GM23338 (cell line): ENCODE results near the gene HERC4. TPM values are rescaled to one million over a fixed set of nuclear protein-coding genes. Genes with fewer than 3 reads are reported as not detected.

Source experiments
- ATAC-seq: fragments of 200-7000 bp; cut with Tn5 transposase; 3 replicates; pipeline ENCODE4 v1.9.1; 2020
- DNase-seq: peaks from one replicate; pipeline ENCODE4 v3.0.0-alpha.2; 2015; ENCODE audit warnings: low spot score
- H2AFZ ChIP-seq: fragments of 200-600 bp; sonication (generic); 2 replicates; pipeline ENCODE4 v1.8.0; 2016; ENCODE audit warnings: antibody characterized with exemption, mild to moderate bottlenecking, moderate library complexity
- H3F3A ChIP-seq: fragments of 200-600 bp; sonication (generic); replicated peaks from 2 replicates; pipeline ENCODE4 v1.8.0; 2017; ENCODE audit warnings: antibody characterized with exemption, mixed run types, low read depth
- H3K27ac ChIP-seq: fragments of 200-600 bp; sonication (generic); 2 replicates; pipeline ENCODE4 v1.6.1; 2016; ENCODE audit warnings: low read depth
- H3K27me3 ChIP-seq: fragments of 200-600 bp; sonication (generic); 2 replicates; pipeline ENCODE4 v1.8.0; 2016; ENCODE audit warnings: mild to moderate bottlenecking, mixed run types, moderate library complexity; ENCODE audit not compliant: insufficient read depth
- H3K36me3 ChIP-seq: fragments of 200-600 bp; sonication (generic); 2 replicates; pipeline ENCODE4 v1.8.0; 2016; ENCODE audit warnings: mild to moderate bottlenecking; ENCODE audit not compliant: insufficient read depth
- H3K4me1 ChIP-seq: fragments of 200-600 bp; sonication (generic); 2 replicates; pipeline ENCODE4 v1.8.0; 2016; ENCODE audit warnings: mild to moderate bottlenecking, moderate library complexity; ENCODE audit not compliant: insufficient read depth
- H3K4me2 ChIP-seq: fragments of 200-600 bp; sonication (generic); 2 replicates; pipeline ENCODE4 v1.7.1; 2017; ENCODE audit warnings: mixed run types
- H3K4me3 ChIP-seq: fragments of 200-600 bp; sonication (generic); 2 replicates; pipeline ENCODE4 v1.6.1; 2016; ENCODE audit warnings: mixed run types
- H3K79me2 ChIP-seq: fragments of 200-600 bp; sonication (generic); replicated peaks from 2 replicates; pipeline ENCODE4 v1.8.0; 2017; ENCODE audit warnings: mild to moderate bottlenecking; ENCODE audit not compliant: insufficient read depth
- H3K9me2 ChIP-seq: fragments of 200-600 bp; sonication (generic); 2 replicates; pipeline ENCODE4 v1.8.0; 2017; ENCODE audit not compliant: insufficient read depth
- H4K20me1 ChIP-seq: fragments of 200-600 bp; sonication (generic); replicated peaks from 2 replicates; pipeline ENCODE4 v1.8.0; 2017; ENCODE audit warnings: mild to moderate bottlenecking; ENCODE audit not compliant: insufficient read depth
- H3K27ac Mint-ChIP-seq: 2 replicates; pipeline ENCODE4 v1.8.0; 2020; ENCODE audit warnings: inconsistent platforms, mild to moderate bottlenecking, moderate library complexity, mixed read lengths
- H3K27me3 Mint-ChIP-seq: 3 replicates; pipeline ENCODE4 v1.8.0; 2022; ENCODE audit warnings: low read depth, mild to moderate bottlenecking, moderate library complexity, mixed read lengths, inconsistent platforms; ENCODE audit not compliant: insufficient read depth, poor library complexity
- H3K36me3 Mint-ChIP-seq: 3 replicates; pipeline ENCODE4 v1.8.0; 2021; ENCODE audit warnings: low read depth, mild to moderate bottlenecking, inconsistent platforms, moderate library complexity, mixed read lengths
- H3K4me1 Mint-ChIP-seq: 3 replicates; pipeline ENCODE4 v1.8.0; 2020; ENCODE audit warnings: mild to moderate bottlenecking, inconsistent platforms, mixed read lengths
- H3K4me3 Mint-ChIP-seq: 3 replicates; pipeline ENCODE4 v1.8.0; 2021; ENCODE audit warnings: moderate library complexity, mild to moderate bottlenecking, inconsistent platforms, mixed read lengths
- H3K9me3 Mint-ChIP-seq: 3 replicates; pipeline ENCODE4 v1.8.0; 2020; ENCODE audit warnings: moderate library complexity, mild to moderate bottlenecking, inconsistent platforms, mixed read lengths
- EZH2phosphoT487 ChIP-seq: fragments of 200-600 bp; sonication (generic); IDR thresholded peaks from one replicate; pipeline ENCODE4 v1.8.1; 2018; ENCODE audit warnings: antibody characterized with exemption; ENCODE audit not compliant: unreplicated experiment
- NANOG ChIP-seq: IDR thresholded peaks from 2 replicates; pipeline ENCODE4 v1.6.1; 2016; ENCODE audit warnings: antibody characterized with exemption, borderline replicate concordance
- POLR2AphosphoS5 ChIP-seq: IDR thresholded peaks from 2 replicates; pipeline ENCODE4 v1.6.1; 2016; ENCODE audit warnings: antibody characterized with exemption, low read depth
- ZNF114 ChIP-seq: fragments of 250-450 bp; sonication (Bioruptor Pico); IDR thresholded peaks from 2 replicates; pipeline ENCODE4 v1.5.0; 2020; ENCODE audit warnings: mild to moderate bottlenecking, moderate library complexity
- polyA plus RNA-seq: library from polyadenylated mRNA; unstranded; fragments of >200 nt; fragmentation: Nextera tagmentation; extraction: Ambion mirVana; gene quantifications from 2 replicates; pipeline ENCODE4 v1.2.1, GENCODE V29; 2016
- total RNA-seq: library from RNA; depleted of rRNA; stranded (reverse); fragments of >200 nt; shearing (Covaris generic); gene quantifications from 2 replicates; pipeline ENCODE4 v1.2.3, GENCODE V29; 2014
- TF ChIP-seq, protein P1 (sequence below), 2 experiments: fragments of 200-600 bp in 1 of 2; sonication (generic) in 1 of 2; conservative IDR thresholded peaks; 2 replicates each; pipeline versions ENCODE4 v1.5.1 to v1.6.1; 2016 to 2017; ENCODE audit warnings: antibody characterized with exemption in 2 of 2, low read depth in 2 of 2, mild to moderate bottlenecking in 2 of 2, moderate library complexity in 1 of 2
- TF ChIP-seq, protein P2 (sequence below): IDR thresholded peaks from one replicate; pipeline ENCODE4 v1.6.1; 2018; ENCODE audit warnings: antibody characterized with exemption; ENCODE audit not compliant: unreplicated experiment
- TF ChIP-seq, protein P3 (sequence below): fragments of 250-450 bp; sonication (Bioruptor Pico); IDR thresholded peaks from 2 replicates; pipeline ENCODE4 v1.5.0; 2020; ENCODE audit warnings: mild to moderate bottlenecking, moderate library complexity
- TF ChIP-seq, protein P4 (sequence below): IDR thresholded peaks from 2 replicates; pipeline ENCODE4 v1.6.1; 2016; ENCODE audit warnings: antibody characterized with exemption

The HERC4 gene
- total and polyA plus RNA-seq, 2 experiments from 2014 or later = 20.1 to 67.2 TPM

DNA sequence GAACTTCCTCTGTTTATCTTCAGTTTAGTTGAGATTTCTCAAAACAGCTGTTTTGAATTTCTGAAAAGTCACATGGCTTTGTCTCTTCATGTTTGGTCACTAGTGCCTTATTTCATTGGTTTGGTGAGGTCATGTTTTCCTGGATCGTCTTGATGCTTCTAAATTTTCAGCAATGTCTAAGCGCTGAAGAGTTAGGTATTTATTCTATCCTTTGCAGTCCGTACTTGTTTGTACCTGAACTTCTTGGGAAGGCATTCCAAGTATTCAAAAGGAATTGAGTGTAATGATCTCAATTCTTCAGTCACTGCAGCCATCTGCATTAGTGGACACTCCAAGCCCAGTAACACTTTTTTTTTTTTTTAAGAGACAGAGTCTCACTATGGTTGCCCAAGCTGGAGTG, 67.7 kb downstream of the HERC4 start:
- Mint-ChIP-seq H3K27me3 (peaks cover 2% of the 10 kb centered on the region), H3K4me3 (no peak overlapping the region), H3K36me3 (peaks cover 35% of the 10 kb centered on the region), H3K27ac (peak overlapping the region; percentile 6), H3K4me1 (no peaks in the 10 kb centered on the region), H3K9me3 (no peaks in the 10 kb centered on the region)
- Histone ChIP-seq H3K27ac (no peak overlapping the region), H3K36me3 (no peaks in the 10 kb centered on the region; the same call in 1 of the 2 replicates), H3K27me3 (no peaks in the 10 kb centered on the region), H3K9me2 (no peaks in the 10 kb centered on the region), H3K4me2 (no peak overlapping the region), H3K79me2 (no peaks in the 10 kb centered on the region), H3K4me1 (peaks cover 4% of the 10 kb centered on the region; the same call in 1 of the 2 replicates), H3K4me3 (no peak overlapping the region), H2AFZ (no peak overlapping the region), H4K20me1 (no peaks in the 10 kb centered on the region; the same call in 1 of the 2 replicates), H3F3A (no peaks in the 10 kb centered on the region)
- DNase-seq (no peak), ATAC-seq (no peak)
- no peak for TF ChIP-seq NANOG
- TF ChIP-seq, protein P1, sequence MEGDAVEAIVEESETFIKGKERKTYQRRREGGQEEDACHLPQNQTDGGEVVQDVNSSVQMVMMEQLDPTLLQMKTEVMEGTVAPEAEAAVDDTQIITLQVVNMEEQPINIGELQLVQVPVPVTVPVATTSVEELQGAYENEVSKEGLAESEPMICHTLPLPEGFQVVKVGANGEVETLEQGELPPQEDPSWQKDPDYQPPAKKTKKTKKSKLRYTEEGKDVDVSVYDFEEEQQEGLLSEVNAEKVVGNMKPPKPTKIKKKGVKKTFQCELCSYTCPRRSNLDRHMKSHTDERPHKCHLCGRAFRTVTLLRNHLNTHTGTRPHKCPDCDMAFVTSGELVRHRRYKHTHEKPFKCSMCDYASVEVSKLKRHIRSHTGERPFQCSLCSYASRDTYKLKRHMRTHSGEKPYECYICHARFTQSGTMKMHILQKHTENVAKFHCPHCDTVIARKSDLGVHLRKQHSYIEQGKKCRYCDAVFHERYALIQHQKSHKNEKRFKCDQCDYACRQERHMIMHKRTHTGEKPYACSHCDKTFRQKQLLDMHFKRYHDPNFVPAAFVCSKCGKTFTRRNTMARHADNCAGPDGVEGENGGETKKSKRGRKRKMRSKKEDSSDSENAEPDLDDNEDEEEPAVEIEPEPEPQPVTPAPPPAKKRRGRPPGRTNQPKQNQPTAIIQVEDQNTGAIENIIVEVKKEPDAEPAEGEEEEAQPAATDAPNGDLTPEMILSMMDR (conservative IDR thresholded peaks at IDR 0.05; ENCODE audit: low read depth in 2 of 2) = no peak
- TF ChIP-seq, protein P2, sequence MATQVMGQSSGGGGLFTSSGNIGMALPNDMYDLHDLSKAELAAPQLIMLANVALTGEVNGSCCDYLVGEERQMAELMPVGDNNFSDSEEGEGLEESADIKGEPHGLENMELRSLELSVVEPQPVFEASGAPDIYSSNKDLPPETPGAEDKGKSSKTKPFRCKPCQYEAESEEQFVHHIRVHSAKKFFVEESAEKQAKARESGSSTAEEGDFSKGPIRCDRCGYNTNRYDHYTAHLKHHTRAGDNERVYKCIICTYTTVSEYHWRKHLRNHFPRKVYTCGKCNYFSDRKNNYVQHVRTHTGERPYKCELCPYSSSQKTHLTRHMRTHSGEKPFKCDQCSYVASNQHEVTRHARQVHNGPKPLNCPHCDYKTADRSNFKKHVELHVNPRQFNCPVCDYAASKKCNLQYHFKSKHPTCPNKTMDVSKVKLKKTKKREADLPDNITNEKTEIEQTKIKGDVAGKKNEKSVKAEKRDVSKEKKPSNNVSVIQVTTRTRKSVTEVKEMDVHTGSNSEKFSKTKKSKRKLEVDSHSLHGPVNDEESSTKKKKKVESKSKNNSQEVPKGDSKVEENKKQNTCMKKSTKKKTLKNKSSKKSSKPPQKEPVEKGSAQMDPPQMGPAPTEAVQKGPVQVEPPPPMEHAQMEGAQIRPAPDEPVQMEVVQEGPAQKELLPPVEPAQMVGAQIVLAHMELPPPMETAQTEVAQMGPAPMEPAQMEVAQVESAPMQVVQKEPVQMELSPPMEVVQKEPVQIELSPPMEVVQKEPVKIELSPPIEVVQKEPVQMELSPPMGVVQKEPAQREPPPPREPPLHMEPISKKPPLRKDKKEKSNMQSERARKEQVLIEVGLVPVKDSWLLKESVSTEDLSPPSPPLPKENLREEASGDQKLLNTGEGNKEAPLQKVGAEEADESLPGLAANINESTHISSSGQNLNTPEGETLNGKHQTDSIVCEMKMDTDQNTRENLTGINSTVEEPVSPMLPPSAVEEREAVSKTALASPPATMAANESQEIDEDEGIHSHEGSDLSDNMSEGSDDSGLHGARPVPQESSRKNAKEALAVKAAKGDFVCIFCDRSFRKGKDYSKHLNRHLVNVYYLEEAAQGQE = no peak
- TF ChIP-seq, protein P3, sequence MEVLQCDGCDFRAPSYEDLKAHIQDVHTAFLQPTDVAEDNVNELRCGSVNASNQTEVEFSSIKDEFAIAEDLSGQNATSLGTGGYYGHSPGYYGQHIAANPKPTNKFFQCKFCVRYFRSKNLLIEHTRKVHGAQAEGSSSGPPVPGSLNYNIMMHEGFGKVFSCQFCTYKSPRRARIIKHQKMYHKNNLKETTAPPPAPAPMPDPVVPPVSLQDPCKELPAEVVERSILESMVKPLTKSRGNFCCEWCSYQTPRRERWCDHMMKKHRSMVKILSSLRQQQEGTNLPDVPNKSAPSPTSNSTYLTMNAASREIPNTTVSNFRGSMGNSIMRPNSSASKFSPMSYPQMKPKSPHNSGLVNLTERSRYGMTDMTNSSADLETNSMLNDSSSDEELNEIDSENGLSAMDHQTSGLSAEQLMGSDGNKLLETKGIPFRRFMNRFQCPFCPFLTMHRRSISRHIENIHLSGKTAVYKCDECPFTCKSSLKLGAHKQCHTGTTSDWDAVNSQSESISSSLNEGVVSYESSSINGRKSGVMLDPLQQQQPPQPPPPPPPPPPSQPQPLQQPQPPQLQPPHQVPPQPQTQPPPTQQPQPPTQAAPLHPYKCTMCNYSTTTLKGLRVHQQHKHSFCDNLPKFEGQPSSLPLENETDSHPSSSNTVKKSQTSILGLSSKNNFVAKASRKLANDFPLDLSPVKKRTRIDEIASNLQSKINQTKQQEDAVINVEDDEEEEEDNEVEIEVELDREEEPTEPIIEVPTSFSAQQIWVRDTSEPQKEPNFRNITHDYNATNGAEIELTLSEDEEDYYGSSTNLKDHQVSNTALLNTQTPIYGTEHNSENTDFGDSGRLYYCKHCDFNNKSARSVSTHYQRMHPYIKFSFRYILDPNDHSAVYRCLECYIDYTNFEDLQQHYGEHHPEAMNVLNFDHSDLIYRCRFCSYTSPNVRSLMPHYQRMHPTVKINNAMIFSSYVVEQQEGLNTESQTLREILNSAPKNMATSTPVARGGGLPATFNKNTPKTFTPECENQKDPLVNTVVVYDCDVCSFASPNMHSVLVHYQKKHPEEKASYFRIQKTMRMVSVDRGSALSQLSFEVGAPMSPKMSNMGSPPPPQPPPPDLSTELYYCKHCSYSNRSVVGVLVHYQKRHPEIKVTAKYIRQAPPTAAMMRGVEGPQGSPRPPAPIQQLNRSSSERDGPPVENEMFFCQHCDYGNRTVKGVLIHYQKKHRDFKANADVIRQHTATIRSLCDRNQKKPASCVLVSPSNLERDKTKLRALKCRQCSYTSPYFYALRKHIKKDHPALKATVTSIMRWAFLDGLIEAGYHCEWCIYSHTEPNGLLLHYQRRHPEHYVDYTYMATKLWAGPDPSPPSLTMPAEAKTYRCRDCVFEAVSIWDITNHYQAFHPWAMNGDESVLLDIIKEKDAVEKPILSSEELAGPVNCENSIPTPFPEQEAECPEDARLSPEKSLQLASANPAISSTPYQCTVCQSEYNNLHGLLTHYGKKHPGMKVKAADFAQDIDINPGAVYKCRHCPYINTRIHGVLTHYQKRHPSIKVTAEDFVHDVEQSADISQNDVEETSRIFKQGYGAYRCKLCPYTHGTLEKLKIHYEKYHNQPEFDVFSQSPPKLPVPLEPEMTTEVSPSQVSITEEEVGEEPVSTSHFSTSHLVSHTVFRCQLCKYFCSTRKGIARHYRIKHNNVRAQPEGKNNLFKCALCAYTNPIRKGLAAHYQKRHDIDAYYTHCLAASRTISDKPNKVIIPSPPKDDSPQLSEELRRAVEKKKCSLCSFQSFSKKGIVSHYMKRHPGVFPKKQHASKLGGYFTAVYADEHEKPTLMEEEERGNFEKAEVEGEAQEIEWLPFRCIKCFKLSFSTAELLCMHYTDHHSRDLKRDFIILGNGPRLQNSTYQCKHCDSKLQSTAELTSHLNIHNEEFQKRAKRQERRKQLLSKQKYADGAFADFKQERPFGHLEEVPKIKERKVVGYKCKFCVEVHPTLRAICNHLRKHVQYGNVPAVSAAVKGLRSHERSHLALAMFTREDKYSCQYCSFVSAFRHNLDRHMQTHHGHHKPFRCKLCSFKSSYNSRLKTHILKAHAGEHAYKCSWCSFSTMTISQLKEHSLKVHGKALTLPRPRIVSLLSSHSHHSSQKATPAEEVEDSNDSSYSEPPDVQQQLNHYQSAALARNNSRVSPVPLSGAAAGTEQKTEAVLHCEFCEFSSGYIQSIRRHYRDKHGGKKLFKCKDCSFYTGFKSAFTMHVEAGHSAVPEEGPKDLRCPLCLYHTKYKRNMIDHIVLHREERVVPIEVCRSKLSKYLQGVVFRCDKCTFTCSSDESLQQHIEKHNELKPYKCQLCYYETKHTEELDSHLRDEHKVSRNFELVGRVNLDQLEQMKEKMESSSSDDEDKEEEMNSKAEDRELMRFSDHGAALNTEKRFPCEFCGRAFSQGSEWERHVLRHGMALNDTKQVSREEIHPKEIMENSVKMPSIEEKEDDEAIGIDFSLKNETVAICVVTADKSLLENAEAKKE (CRISPR knock-in tag) = no peak
- no peak for TF ChIP-seq EZH2phosphoT487
- no peak for TF ChIP-seq POLR2AphosphoS5
- TF ChIP-seq, protein P4, sequence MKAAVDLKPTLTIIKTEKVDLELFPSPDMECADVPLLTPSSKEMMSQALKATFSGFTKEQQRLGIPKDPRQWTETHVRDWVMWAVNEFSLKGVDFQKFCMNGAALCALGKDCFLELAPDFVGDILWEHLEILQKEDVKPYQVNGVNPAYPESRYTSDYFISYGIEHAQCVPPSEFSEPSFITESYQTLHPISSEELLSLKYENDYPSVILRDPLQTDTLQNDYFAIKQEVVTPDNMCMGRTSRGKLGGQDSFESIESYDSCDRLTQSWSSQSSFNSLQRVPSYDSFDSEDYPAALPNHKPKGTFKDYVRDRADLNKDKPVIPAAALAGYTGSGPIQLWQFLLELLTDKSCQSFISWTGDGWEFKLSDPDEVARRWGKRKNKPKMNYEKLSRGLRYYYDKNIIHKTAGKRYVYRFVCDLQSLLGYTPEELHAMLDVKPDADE = no peak
- no peak for TF ChIP-seq ZNF114 (CRISPR knock-in tag)
